Neural cell (in vitro differentiated cells): Measurements from ENCODE around the gene NOP9. TPM values are rescaled to one million over a fixed set of nuclear protein-coding genes. Genes with fewer than 3 reads are reported as not detected.

Experiments
- H2AFZ ChIP-seq: fragments of 200-600, 300-800 bp; sonication (generic), shearing (Covaris generic); 2 replicates; pipeline ENCODE4 v1.6.0; 2014; ENCODE audit warnings: low read depth, mild to moderate bottlenecking, antibody characterized with exemption, low read length, moderate library complexity
- H3F3A ChIP-seq: fragments of 200-600 bp; shearing (Covaris generic); 2 replicates; pipeline ENCODE4 v1.6.1; 2016; ENCODE audit warnings: mild to moderate bottlenecking, moderate library complexity, mixed read lengths, antibody characterized with exemption, low read length; ENCODE audit not compliant: insufficient read depth, poor library complexity, severe bottlenecking
- H3K27ac ChIP-seq: fragments of 200-600, 300-800 bp; sonication (generic), shearing (Covaris generic); 2 replicates; pipeline ENCODE4 v1.5.1; 2014; ENCODE audit warnings: mild to moderate bottlenecking, low read length, moderate library complexity
- H3K27me3 ChIP-seq: fragments of 300-800, 200-600 bp; sonication (generic), shearing (Covaris generic); 2 replicates; pipeline ENCODE4 v1.6.0; 2014; ENCODE audit warnings: mild to moderate bottlenecking, low read depth, low read length, moderate library complexity; ENCODE audit not compliant: insufficient read depth
- H3K36me3 ChIP-seq: fragments of 300-800, 200-600 bp; sonication (generic), shearing (Covaris generic); 2 replicates; pipeline ENCODE4 v1.5.1; 2014; ENCODE audit warnings: mild to moderate bottlenecking, antibody characterized with exemption, low read length, moderate library complexity; ENCODE audit not compliant: insufficient read depth
- H3K4me2 ChIP-seq: fragments of 300-800, 200-600 bp; sonication (generic), shearing (Covaris generic); 2 replicates; pipeline ENCODE4 v1.6.0; 2014; ENCODE audit warnings: mild to moderate bottlenecking, low read length
- H3K4me3 ChIP-seq: fragments of 300-800, 200-600 bp; sonication (generic), shearing (Covaris generic); 2 replicates; pipeline ENCODE4 v1.5.1; 2014; ENCODE audit warnings: mild to moderate bottlenecking, low read length, moderate library complexity
- H3K79me2 ChIP-seq: fragments of 200-600 bp; shearing (Covaris generic); replicated peaks from 2 replicates; pipeline ENCODE4 v1.6.0; 2014; ENCODE audit warnings: mild to moderate bottlenecking, low read length, moderate library complexity; ENCODE audit not compliant: insufficient read depth
- H3K9ac ChIP-seq: fragments of 300-800, 200-600 bp; sonication (generic), shearing (Covaris generic); 2 replicates; pipeline ENCODE4 v1.6.1; 2016; ENCODE audit warnings: mild to moderate bottlenecking, low read length, mixed read lengths
- H3K9me2 ChIP-seq: fragments of 200-600 bp; shearing (Covaris generic); 2 replicates; pipeline ENCODE4 v1.6.1; 2016; ENCODE audit warnings: mild to moderate bottlenecking, low read length, mixed read lengths; ENCODE audit not compliant: insufficient read depth
- H3K9me3 ChIP-seq: fragments of 200-600, 300-800 bp; sonication (generic), shearing (Covaris generic); 2 replicates; pipeline ENCODE4 v1.6.1; 2016; ENCODE audit warnings: mild to moderate bottlenecking, mixed run types, low read length, moderate library complexity, mixed read lengths
- H4K20me1 ChIP-seq: fragments of 200-600 bp; shearing (Covaris generic); 2 replicates; pipeline ENCODE4 v1.6.1; 2016; ENCODE audit warnings: mild to moderate bottlenecking, mixed run types; ENCODE audit not compliant: insufficient read depth
- CTCF ChIP-seq: fragments of 450-650 bp; IDR thresholded peaks from 2 replicates; pipeline ENCODE4 v1.5.1; 2014; ENCODE audit warnings: antibody characterized with exemption, mild to moderate bottlenecking, moderate library complexity; ENCODE audit not compliant: poor library complexity, severe bottlenecking
- EP300 ChIP-seq: fragments of 450-650 bp; conservative IDR thresholded peaks from 2 replicates; pipeline ENCODE4 v1.6.1; 2014; ENCODE audit warnings: antibody characterized with exemption, mild to moderate bottlenecking, moderate library complexity; ENCODE audit not compliant: poor library complexity, severe bottlenecking
- EZH2 ChIP-seq: fragments of 200-600, 300-800 bp; shearing (Covaris generic), sonication (generic); IDR thresholded peaks from 2 replicates; pipeline ENCODE4 v1.6.1; 2014; ENCODE audit warnings: antibody characterized with exemption, low read length, borderline replicate concordance, mild to moderate bottlenecking; ENCODE audit not compliant: insufficient read depth, poor library complexity, severe bottlenecking
- MXI1 ChIP-seq: fragments of 450-650 bp; conservative IDR thresholded peaks from 2 replicates; pipeline ENCODE4 v1.6.1; 2014; ENCODE audit warnings: antibody characterized with exemption, mild to moderate bottlenecking; ENCODE audit not compliant: poor library complexity, severe bottlenecking
- POLR2AphosphoS5 ChIP-seq: IDR thresholded peaks from 2 replicates; pipeline ENCODE4 v1.6.1; 2012
- RAD21 ChIP-seq: fragments of 450-650 bp; conservative IDR thresholded peaks from 2 replicates; pipeline ENCODE4 v1.6.1; 2014; ENCODE audit warnings: antibody characterized with exemption, mild to moderate bottlenecking, moderate library complexity
- REST ChIP-seq: IDR thresholded peaks from 2 replicates; pipeline ENCODE4 v1.6.1; 2012; ENCODE audit warnings: borderline replicate concordance
- SMC3 ChIP-seq: fragments of 450-650 bp; conservative IDR thresholded peaks from 2 replicates; pipeline ENCODE4 v1.6.1; 2014; ENCODE audit warnings: antibody characterized with exemption, mild to moderate bottlenecking, moderate library complexity; ENCODE audit not compliant: poor library complexity
- TAF1 ChIP-seq: IDR thresholded peaks from 2 replicates; pipeline ENCODE4 v1.6.1; 2012; ENCODE audit warnings: low read depth
- polyA plus RNA-seq: library from polyadenylated mRNA; depleted of rRNA; stranded (reverse); fragments of >200 nt; gene quantifications from 2 replicates; pipeline ENCODE4 v1.2.3, GENCODE V29; 2014

Gene NOP9
- polyA plus RNA-seq, 1 donor from 2014 or later: 13.0 TPM

- H3K4me2 ChIP-seq: no peak overlapping the region
- H3K9me2 ChIP-seq: no peaks in the 10 kb centered on the region
- H4K20me1 ChIP-seq: no peaks in the 10 kb centered on the region
- H2AFZ ChIP-seq: no peak overlapping the region
- TF ChIP-seq EZH2 (no peak), CTCF (no peak), RAD21 (no peak), MXI1 (no peak), REST (no peak), POLR2AphosphoS5 (no peak), EP300 (no peak), TAF1 (no peak), SMC3 (no peak)
- H3F3A ChIP-seq: no peaks in the 10 kb centered on the region
- H3K27me3 ChIP-seq: no peaks in the 10 kb centered on the region
- no peaks in the 10 kb centered on the region for H3K79me2 ChIP-seq
- no peak overlapping the region for H3K27ac ChIP-seq
- H3K4me3 ChIP-seq: no peak overlapping the region
- no peaks in the 10 kb centered on the region for H3K9me3 ChIP-seq
- H3K9ac ChIP-seq: no peak overlapping the region
- H3K36me3 ChIP-seq: no peaks in the 10 kb centered on the region
These were observed 44.2 kb upstream of the NOP9 start for GRCh38 chr14:24255438-24255837.

- Histone ChIP-seq H4K20me1 (no peaks in the 10 kb centered on the region), H3K4me3 (no peak overlapping the region), H3K79me2 (no peaks in the 10 kb centered on the region), H3K27ac (no peak overlapping the region), H3K9me2 (no peaks in the 10 kb centered on the region), H3K9me3 (no peaks in the 10 kb centered on the region), H3K27me3 (no peaks in the 10 kb centered on the region), H3K9ac (no peak overlapping the region), H3K4me2 (no peak overlapping the region), H2AFZ (no peak overlapping the region), H3F3A (no peaks in the 10 kb centered on the region), H3K36me3 (no peaks in the 10 kb centered on the region)
- no peak for TF ChIP-seq MXI1
- no peak for TF ChIP-seq EZH2
- TF ChIP-seq RAD21: no peak
- TF ChIP-seq CTCF: no peak
- no peak for TF ChIP-seq EP300
- no peak for TF ChIP-seq REST
- no peak for TF ChIP-seq TAF1
- no peak for TF ChIP-seq SMC3
- TF ChIP-seq POLR2AphosphoS5: no peak
These were observed 43.5 kb upstream of the NOP9 start for GRCh38 chr14:24255931-24256711.
